Adrenal gland (tissue), 5 donors: ENCODE measurements around the gene TIMM44.

Experiments used
- POLR2A ChIP-seq, 2 donors: fragments of 450-650 bp; IDR thresholded peaks; one replicate each; pipeline ENCODE4 v1.6.1; 2017; ENCODE audit warnings: antibody characterized with exemption in 2 of 2, mild to moderate bottlenecking in 2 of 2, moderate library complexity in 1 of 2
- TF ChIP-seq, protein P1 (sequence below), 6 experiments: fragments of 450-650 bp in 4 of 6; fragments of 200-600 bp in 2 of 6; sonication (generic) in 1 of 6; IDR thresholded peaks; 1 replicate in 5 of 6; 2 replicates in 1 of 6; pipeline versions ENCODE4 v1.5.1 to v1.8.0; 2016 to 2021; ENCODE audit warnings: antibody characterized with exemption in 6 of 6, mild to moderate bottlenecking in 2 of 6, moderate library complexity in 1 of 6
- donor health status: DM: no; HTN: no; CAD: no.

DNA sequence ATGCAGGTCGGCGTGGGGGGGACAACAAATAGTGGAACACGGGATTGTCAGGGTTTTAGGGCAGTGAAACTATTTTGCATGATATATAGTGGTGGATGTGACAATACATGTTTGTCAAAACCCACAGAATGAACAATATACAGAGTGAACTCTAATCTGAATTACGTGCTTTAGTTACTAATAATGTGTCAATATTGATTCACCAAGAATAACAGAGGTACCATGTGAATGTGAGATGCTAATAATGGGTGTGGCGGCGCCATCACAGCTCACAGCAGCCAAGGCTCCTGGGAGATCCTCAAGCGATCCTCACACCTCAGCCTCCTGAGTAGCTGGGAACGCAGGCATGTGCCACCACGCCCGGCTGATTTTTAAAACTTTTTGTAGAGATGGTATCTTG is 49.1 kb upstream of the TIMM44 start:
- no peak for TF ChIP-seq POLR2A (IDR thresholded peaks at IDR 0.05)
- TF ChIP-seq, protein P1, sequence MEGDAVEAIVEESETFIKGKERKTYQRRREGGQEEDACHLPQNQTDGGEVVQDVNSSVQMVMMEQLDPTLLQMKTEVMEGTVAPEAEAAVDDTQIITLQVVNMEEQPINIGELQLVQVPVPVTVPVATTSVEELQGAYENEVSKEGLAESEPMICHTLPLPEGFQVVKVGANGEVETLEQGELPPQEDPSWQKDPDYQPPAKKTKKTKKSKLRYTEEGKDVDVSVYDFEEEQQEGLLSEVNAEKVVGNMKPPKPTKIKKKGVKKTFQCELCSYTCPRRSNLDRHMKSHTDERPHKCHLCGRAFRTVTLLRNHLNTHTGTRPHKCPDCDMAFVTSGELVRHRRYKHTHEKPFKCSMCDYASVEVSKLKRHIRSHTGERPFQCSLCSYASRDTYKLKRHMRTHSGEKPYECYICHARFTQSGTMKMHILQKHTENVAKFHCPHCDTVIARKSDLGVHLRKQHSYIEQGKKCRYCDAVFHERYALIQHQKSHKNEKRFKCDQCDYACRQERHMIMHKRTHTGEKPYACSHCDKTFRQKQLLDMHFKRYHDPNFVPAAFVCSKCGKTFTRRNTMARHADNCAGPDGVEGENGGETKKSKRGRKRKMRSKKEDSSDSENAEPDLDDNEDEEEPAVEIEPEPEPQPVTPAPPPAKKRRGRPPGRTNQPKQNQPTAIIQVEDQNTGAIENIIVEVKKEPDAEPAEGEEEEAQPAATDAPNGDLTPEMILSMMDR (IDR thresholded peaks at IDR 0.05), result no peak
